Uterus (tissue), 2 donors: Measurements from ENCODE around the gene GSTM3.

Experiments
- CTCF ChIP-seq, 4 experiments: fragments of 200-600 bp in 2 of 4; fragments of 450-650 bp in 2 of 4; sonication (generic) in 2 of 4; IDR thresholded peaks; one replicate each; pipeline ENCODE4 v1.5.1; 2016 to 2019; ENCODE audit warnings: antibody characterized with exemption in 4 of 4, mild to moderate bottlenecking in 2 of 4, moderate library complexity in 1 of 4
- POLR2A ChIP-seq, 2 donors: fragments of 450-650 bp; IDR thresholded peaks; one replicate each; pipeline ENCODE4 v1.6.1; 2016; ENCODE audit warnings: antibody characterized with exemption in 2 of 2, mild to moderate bottlenecking in 1 of 2, moderate library complexity in 1 of 2

GRCh38 chr1:109740615-109741373, at the start of gene GSTM3:
- no peak for TF ChIP-seq CTCF (IDR thresholded peaks at IDR 0.05)
- TF ChIP-seq POLR2A (IDR thresholded peaks at IDR 0.05): no peak
